Measurements from ENCODE around the gene TMEM205.
"Not testable (repeated sequence)": the region's sequence is repeated elsewhere in the genome, so short reads cannot be mapped to it uniquely, and the experiment has no call there.

DNA sequence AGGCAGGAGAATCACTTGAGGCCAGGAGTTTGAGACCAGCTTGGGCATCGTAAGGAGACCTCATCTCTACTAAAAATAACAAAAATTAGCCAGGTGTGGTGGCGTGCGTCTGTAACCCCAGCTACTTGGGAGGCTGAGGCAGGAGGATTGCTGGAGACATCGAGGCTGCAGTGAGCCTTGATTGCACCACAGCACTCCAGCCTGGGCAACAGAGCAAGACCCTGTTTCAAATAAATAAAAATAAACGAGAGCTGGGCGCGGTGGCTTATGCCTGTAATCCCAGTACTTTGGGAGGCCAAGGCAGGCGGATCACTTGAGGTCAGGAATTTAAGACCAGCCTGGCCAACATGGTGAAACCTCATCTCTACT lies 6.0 kb downstream of the TMEM205 start:
- TF ChIP-seq, protein P1, sequence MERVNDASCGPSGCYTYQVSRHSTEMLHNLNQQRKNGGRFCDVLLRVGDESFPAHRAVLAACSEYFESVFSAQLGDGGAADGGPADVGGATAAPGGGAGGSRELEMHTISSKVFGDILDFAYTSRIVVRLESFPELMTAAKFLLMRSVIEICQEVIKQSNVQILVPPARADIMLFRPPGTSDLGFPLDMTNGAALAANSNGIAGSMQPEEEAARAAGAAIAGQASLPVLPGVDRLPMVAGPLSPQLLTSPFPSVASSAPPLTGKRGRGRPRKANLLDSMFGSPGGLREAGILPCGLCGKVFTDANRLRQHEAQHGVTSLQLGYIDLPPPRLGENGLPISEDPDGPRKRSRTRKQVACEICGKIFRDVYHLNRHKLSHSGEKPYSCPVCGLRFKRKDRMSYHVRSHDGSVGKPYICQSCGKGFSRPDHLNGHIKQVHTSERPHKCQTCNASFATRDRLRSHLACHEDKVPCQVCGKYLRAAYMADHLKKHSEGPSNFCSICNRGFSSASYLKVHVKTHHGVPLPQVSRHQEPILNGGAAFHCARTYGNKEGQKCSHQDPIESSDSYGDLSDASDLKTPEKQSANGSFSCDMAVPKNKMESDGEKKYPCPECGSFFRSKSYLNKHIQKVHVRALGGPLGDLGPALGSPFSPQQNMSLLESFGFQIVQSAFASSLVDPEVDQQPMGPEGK (CRISPR knock-in tag; IDR thresholded peaks at IDR 0.05; ENCODE audit: borderline replicate concordance) = not testable (repeated sequence)
- TF ChIP-seq ZFP30 (CRISPR knock-in tag; IDR thresholded peaks at IDR 0.05); RARB (CRISPR knock-in tag; IDR thresholded peaks at IDR 0.05); ZNF565 (CRISPR knock-in tag; conservative IDR thresholded peaks at IDR 0.05; ENCODE audit: low read depth); BACH2 (CRISPR knock-in tag; IDR thresholded peaks at IDR 0.05; ENCODE audit: borderline replicate concordance); TCF4 (CRISPR knock-in tag; IDR thresholded peaks at IDR 0.05; ENCODE audit: borderline replicate concordance); ARNTL (CRISPR knock-in tag; IDR thresholded peaks at IDR 0.05; ENCODE audit: borderline replicate concordance, low read depth); ESRRG (CRISPR knock-in tag; IDR thresholded peaks at IDR 0.05); TOX (CRISPR knock-in tag; IDR thresholded peaks at IDR 0.05; ENCODE audit: borderline replicate concordance); GLIS3 (CRISPR knock-in tag; IDR thresholded peaks at IDR 0.05); ZNF70 (CRISPR knock-in tag; IDR thresholded peaks at IDR 0.05); ZC3H10 (CRISPR knock-in tag; IDR thresholded peaks at IDR 0.05): not testable (repeated sequence)
- TF ChIP-seq, protein P2, sequence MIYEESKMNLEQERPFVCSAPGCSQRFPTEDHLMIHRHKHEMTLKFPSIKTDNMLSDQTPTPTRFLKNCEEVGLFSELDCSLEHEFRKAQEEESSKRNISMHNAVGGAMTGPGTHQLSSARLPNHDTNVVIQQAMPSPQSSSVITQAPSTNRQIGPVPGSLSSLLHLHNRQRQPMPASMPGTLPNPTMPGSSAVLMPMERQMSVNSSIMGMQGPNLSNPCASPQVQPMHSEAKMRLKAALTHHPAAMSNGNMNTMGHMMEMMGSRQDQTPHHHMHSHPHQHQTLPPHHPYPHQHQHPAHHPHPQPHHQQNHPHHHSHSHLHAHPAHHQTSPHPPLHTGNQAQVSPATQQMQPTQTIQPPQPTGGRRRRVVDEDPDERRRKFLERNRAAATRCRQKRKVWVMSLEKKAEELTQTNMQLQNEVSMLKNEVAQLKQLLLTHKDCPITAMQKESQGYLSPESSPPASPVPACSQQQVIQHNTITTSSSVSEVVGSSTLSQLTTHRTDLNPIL (CRISPR knock-in tag; IDR thresholded peaks at IDR 0.05; ENCODE audit: low read depth) = not testable (repeated sequence)
- TF ChIP-seq, protein P3, sequence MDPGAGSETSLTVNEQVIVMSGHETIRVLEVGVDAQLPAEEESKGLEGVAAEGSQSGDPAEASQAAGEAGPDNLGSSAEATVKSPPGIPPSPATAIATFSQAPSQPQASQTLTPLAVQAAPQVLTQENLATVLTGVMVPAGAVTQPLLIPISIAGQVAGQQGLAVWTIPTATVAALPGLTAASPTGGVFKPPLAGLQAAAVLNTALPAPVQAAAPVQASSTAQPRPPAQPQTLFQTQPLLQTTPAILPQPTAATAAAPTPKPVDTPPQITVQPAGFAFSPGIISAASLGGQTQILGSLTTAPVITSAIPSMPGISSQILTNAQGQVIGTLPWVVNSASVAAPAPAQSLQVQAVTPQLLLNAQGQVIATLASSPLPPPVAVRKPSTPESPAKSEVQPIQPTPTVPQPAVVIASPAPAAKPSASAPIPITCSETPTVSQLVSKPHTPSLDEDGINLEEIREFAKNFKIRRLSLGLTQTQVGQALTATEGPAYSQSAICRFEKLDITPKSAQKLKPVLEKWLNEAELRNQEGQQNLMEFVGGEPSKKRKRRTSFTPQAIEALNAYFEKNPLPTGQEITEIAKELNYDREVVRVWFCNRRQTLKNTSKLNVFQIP (CRISPR knock-in tag; IDR thresholded peaks at IDR 0.05; ENCODE audit: borderline replicate concordance, low read depth) = not testable (repeated sequence)
